HG03025 (cell line): ENCODE data around the gene PEX10.

Source experiments
- ATAC-seq: cut with Tn5 transposase; IDR thresholded peaks from one replicate; pipeline ENCODE4 v1.9.1; 2021; ENCODE audit warnings: mild to moderate bottlenecking, moderate library complexity; ENCODE audit not compliant: unreplicated experiment, low FRiP score

The PEX10 gene

DNA sequence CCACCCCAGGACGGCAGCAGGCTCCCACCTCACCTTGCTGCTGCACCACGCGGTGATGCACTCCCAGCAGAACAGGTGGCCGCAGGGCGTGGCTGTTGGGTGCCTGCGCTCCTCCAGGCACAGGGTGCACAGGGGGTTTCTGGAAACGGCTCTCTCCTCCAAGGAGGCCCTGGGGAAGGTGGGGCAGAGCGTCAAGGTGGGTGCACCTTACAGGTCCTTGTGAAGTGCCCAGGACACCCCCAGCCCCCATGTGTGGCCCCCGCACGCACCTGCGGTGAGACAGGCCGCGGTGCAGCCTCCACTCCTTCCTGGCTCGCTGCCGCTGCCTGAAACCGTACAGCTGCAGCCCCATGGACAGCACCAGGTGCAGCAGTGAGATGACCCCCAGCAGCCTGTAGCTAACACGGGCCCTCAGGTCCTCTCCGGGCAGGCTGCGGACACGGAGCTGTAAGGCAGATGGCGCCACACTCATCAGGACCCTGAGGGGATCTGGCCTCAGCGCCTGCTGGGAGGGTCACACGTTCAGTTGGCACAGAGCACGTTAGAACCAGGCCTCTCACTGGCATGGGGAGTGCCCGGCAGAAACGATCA, 5.8 kb downstream of the PEX10 start:
- ATAC-seq, result no peak

DNA sequence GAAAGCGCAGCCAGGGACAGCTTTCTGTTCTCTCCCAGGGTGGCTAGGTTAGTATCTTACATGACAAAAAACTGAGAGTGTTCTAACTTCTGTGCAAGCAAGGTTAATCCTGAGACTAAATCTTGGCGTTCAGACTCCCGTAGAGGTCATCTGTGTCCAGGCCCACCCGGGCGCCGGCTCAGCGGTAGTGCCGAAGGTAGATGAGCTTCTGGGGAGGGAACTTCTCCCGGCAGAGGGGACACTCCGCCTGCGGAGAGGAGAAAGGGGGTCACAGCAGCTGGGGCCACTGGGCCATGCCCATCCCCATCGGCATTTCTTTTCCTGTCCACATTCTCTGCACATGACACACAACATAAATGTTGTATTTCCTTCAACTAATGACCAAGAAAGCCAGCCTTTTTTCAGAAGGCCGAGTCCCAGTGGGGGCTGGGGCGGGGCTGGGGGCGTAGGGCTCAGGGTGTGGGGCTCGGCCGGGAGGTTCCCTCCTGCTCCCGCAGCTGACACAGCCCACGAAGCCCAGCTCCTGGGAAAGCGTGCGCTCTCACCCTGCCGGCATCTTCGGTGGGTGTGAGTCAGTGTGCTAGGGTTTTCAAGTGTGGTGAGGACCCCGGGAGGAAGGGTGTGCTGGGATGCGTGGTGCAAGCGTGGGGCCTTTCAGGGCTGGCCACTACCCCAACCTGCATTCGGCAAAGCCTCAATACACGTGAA, 6.6 kb downstream of the PEX10 start:
- ATAC-seq, result no peak

DNA sequence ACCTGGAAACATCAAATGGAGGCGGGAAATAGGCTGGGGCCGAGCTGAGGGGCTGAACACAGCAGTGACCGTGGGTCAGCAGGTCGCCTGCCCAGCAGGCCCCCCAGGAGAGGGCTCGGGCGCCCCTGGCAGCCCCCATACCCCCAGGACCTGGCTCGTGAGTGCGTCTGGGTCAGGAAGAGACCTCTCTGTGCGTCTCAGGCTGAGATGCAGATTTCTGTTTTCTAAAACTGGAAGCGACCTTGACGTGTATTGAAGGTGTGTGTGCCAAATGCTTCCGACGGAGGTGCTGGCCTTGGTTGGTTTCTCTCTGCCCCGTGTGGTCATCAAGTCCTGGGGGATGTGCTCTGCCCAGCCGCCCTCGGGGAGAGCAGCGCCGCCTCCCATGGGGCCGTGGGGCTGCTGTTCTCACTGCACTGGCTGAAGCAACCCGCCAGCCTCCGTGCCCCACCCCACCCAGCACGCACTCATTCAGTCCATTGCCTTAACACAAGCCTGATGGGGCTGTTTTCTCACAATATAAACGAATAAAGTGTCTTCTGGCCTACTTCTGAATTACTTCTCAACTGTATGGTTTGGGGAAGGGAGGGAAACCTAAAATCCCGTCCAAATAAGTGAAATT, 7.4 kb downstream of the PEX10 start:
- ATAC-seq, result no peak

DNA sequence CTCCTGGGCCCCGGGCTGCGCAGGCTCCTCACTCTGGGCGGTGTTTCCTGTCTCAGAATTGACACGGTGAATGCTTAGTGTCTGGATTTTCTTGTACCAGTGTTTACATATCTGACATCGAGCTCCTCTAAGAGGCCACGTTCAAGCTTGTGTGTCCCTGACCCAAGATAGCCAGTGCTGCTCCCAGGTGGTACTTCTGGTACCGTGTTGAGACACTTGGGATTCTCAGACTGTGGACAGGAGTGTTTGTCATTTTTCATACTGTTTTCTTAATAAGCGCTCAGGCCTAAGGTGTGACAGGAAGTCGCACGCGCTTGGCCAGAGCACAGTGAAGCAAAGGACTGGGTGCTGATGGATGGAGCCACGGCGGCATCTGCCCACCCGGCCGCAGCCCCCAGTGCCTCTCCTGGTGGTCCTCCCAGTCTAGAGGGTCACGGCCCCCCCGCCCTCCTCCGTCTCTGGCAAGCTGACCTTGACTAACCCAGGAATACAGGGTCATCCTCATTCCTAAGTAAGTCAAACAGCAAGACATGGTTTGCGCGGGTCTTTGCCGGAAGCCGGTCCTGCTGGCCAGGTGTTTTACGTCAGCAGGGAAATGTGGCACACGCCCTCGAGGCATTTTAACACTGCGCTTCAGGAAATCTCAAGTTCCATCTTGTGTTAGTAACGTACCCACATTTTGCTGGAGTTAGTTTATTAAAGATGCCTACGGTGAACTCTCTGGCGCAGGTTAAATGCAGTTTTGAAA, 8.0 kb downstream of the PEX10 start:
- ATAC-seq, result no peak

DNA sequence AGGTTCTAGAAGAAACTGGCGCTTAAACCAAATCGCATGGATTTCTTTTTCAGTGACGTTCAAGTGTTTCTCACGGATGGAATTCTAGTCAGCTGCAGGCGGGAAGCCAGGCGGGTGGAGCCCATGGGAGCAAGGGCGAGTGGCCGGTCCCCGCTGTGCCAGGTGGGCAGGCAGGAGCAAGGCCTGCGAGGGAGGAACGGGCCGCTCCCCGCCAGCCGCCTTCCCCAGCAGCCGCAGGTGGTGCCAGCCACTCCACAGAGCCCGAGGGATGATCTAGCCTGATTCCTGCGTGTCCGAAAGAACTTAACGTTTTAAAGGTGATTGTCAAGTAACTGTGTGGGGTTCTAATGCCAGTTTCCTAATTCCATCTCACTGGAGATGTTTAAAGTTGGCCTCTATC, 9.1 kb downstream of the PEX10 start:
- no peak for ATAC-seq

DNA sequence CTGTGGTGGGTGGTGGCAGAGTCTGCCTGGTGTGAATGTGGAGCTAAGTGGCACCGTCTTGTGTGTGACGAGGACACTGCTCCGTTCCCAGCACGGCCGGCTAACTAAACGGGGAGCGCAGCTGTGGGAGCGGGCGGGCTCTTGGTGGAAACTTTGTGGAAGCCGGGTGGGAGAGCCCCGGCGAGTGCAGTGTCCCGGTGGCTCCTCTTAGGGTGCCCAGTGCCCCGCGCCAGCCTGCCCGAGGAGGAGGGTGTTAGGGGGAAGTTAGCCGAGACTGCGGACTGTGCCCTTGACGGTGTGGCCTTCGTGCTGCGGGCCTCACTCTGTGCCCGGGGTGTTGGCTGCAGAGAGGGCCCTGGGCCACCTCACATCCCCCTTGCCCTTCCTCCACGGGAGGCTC, 9.9 kb downstream of the PEX10 start:
- no peak for ATAC-seq

DNA sequence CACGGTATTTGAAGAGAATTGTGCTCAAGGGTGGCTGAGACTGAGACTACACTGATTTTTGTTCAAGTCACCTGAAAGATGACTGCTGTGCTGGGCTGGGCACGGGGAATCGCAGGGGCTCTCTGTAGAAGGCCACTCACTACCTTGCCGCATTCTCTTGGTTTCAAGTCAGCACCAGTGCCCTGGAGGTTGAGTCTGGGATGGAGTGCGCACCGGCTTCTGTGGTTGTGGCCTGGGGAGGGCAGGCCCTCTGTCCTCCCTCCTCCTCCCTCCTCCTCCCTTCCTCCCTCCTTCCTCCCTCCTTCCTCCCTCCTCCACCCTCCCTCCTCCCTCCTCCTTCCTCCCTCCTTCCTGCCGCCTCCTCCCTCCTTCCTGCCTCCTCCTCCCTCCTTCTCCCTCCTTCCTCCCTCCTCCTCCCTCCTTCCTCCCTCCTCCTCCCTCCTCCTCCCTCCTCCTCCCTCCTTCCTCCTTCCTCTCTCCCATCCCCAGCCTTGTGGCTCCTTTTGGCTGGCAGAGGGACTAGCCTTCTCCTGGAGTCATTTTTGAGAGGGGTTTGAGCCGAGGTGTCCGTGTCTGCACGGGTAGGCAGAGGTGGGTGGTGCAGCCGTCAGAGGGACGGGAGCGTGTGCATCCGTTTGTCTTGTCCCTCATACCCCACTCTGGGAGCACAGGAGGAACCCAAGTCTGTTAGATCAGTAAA, 11.3 kb downstream of the PEX10 start:
- ATAC-seq, result no peak

DNA sequence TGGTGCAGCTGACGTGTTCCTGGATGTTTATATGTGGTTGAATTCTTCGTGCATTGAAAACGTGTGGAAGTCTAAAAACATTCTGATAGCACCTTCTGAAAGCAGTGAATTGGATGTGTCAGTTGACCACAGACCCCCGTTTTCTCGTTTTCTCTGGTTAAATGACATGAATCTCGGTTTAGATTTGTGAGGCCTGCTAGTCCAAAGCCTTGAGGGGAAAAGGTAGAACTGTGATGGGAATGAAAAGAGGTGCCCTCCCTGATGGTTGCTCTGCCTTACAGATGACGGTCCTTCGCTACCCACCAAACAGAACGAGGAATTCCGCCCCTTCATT, 11.8 kb downstream of the PEX10 start:
- no peak for ATAC-seq

DNA sequence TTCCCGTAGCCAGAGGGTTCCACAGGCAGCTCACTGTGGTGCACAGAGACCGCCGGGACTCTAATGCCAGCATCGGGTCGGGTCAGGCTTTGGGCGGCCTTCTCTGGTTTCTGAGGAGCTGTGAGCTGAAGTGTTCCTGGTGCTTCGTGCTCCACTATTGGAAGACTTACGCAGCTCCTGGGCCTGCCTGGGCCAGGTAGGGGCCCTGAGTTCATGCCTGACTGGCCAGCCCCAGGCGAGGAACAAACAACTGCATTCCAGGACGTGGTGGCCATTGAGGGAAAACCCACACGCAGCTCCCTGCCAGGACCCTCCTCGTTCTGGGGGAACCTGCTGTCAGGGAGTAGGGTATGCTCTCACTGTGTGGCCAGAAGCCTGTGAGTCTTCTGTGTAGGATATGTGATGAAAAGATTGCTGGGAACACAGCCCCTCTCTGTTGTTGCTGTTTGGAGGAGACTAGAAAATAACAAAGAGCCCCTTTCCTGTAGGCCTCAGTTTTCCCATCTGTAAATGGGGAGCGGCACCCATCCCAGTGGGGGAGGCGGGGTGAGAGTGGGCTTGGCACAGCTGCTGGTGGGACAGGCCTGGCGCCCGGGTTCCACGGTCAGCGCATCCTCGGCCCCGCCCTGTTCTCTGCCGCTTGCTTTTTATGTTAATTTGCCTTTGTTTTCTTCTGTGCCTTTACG, 12.3 kb downstream of the PEX10 start:
- no peak for ATAC-seq

DNA sequence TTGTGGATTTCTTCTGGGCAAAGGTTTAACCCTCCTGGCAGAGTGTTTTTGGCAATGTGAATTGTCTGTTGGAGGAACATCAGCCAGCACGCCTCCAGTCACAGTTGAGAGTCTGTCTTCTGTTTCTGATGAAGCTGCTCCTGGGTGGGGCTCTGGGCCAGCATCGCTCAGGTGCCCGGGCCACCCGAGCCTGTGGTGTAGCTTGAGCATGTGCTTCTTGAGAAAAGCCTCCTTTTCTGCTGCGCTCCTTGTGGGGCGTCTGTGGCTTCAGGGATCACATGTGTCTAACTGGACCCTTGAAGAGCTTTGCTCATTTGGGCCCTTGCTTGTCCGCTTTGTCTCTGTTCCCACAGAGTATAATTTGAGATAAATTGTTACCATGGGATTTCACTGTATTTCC, 13.5 kb downstream of the PEX10 start:
- ATAC-seq, result no peak

DNA sequence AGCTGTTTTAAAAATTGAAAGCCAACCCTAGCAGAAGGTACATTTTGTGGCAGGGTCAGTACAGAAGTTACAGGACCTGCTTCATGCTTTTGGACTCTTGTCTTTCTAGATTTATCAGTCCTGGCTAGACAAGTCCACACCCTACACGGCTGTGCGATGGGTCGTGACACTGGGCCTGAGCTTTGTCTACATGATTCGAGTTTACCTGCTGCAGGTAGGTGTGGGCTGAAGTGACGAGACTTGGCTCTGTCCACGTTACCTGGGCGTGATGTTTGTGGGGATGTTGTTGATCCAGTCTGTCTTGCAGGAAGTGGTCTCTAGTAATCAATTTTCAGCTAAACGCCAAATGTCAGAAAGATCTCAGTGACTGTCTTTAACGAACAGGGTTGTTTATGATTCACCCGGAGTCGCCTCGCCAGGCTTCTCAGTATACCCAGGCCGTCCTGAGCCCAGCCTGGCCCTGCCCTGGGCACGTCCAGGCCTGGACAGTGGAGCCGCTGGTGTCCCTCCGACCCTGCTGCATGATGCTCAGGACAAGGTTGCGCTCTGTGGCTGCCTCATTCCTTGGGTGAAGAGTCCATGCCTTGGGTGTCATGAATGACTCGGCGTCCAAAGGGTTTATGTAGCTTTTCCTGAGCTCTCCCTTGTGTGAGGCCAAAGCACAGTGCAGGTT, 15.2 kb downstream of the PEX10 start:
- no peak for ATAC-seq

DNA sequence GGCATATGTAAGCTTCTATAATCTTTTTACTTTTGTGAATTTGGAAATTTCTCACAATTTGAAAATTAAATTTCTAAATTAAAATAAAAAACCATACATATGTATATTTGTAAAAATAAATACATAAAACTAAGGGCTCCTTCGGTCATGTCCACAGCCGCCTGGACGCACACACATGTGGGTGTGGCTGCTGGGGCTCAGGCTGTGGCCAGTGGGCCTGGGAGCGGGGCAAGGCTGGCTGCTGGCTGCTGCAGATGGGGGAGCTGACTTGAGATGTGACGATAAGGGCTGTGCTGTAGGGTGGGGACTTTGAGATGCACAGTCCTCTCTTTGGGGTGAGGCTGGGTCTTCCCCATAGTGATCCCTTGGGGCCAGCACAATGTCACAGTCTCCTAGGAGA, 15.9 kb downstream of the PEX10 start:
- no peak for ATAC-seq

DNA sequence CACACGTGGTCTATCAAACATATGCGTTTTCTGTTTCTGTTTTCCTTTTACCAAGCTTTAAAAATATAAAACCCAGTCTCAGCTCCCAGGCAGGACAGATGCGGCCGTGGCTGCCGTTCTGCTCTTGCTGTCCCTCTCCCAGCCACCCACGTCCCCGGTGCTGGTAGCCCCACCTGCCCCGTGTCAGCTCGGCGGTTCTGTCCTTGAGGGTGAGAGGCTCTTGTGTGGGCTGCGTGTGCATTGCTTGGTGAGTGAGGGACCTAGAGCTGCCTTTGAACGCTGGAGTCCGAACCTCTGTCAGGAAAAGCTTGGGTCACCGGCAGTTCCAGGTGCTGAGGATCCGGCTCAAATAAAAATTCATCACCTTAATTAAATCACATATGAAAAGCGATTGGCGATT, 16.3 kb downstream of the PEX10 start:
- ATAC-seq, result no peak

DNA sequence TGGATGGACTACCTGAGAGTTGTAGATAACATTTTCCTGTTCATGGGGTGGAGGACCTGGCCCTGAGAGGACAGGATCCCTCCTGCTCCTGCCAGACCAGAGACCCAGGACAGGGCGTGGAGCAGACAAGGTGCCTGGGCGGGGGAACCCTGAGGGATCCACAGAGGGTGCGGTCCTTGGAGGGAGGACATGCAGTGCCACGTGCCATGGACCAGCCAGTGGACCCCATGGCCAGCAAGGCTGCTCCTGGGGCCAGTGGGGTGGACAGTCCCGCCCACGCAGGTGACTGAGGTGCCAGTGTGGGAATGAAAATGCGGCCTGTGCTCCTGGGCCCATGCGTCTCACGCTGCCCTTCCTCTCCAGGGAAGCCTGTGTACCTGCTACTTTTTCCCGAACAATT, 17.1 kb downstream of the PEX10 start:
- ATAC-seq, result no peak

DNA sequence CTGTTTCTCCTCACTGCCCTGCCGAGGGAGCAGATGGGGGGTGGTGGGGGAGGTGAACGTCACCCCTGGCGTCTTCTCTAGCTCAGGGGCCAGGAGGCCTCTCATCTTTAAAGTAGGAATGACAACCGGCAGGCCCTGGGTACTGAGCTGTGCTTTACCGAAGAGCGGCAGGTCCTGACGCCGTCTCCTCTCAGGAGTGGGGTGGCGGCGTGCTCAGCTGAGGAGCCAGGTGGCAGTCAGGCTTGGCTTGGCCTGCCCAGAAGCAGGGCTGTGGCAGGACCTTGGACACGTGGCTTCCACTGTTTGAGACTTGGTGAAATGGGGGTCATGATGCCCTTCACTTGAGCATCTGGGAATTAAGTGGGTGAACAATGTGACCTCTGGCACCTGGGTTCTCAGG, 17.6 kb downstream of the PEX10 start:
- ATAC-seq, result no peak

DNA sequence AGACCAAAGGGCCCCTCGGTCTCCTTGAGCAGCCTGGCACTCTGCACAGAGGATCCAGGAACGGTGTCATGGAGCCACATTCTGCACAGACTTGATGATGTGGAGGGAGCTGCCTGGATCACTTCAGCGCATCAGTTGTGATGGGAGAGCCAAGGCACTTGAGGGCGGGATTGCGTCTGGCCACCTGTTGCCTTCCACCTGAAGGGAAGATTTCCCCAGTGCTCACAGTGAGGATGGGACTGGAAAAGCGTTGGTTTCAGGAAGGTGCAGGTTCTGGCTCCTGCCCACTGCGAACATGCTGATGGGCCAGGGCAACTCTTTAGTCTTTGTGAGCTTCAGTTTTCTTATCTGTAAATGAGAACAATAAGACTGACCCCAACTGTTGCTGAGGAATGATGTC, 18.1 kb downstream of the PEX10 start:
- no peak for ATAC-seq

DNA sequence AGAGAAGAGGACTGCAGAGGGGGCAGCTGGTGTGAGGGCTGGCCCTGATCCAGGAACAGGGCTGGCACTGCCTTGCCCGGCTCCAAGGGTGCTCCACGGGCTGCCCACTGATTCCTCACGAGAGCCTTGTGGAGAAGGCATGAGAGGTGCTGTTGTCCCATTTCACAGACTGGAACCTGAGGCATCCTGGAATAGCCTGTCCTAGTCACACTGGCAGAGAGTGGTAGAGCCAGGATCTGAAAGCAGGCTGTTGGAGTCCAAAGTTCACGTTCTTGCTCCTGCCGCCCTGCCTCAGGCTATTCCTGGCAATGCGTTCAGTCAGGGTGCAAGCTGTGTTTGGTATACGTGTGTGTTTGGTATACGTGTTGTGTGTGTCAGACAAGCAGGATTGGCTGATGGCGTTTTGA, 18.9 kb downstream of the PEX10 start:
- no peak for ATAC-seq

DNA sequence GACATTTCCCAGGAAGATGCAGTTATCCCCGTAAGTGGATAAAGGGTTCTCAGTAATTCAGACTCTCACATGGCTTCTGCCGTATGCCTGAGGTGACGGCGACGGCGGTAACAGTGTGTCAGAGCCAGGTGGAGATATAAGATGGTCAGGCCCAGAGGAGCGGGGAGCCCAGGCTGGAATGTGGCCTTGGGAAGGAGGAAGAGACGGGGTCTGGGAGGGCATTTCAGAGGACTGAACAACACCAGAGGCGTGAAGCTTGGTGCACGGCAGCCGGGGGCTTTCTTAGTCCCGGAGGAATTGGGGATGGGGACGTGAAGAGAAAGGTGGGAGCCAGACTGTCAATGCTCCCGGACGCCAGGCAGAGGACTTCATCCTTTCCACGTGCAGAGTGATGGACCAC, 19.7 kb downstream of the PEX10 start:
- ATAC-seq, result no peak

DNA sequence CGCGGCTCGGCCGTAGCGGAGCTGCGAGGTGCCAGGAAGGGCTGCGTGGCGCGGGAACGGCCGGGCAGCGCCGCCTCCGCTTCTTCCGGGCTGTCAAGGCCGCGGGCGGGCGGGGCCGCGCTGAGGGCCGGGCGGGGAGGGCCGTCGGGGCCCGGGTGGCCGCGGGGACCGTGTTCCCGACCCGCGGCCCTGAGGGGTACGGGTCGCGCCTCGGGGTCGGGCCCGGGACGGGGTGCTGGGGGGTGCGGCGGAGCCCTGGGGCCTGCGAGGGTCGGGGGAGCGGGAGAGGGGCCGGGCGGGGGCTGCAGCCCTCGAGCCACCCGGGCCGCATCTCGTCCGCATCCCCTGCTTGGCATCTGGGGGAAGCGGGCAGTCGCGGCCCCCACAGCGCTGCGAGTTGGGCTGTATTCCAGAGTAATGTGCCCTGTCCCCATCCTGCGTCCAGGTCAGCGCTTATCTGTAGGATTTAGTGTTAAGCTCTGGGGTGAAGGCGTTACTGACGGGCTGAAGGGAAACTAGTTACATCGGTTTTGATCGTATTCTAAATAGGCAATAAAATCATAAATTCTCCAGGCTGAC, 20.3 kb downstream of the PEX10 start:
- peak; percentile 18 for ATAC-seq
